ENCODE measurements around the gene MINDY3.

MINDY3 gene

DNA sequence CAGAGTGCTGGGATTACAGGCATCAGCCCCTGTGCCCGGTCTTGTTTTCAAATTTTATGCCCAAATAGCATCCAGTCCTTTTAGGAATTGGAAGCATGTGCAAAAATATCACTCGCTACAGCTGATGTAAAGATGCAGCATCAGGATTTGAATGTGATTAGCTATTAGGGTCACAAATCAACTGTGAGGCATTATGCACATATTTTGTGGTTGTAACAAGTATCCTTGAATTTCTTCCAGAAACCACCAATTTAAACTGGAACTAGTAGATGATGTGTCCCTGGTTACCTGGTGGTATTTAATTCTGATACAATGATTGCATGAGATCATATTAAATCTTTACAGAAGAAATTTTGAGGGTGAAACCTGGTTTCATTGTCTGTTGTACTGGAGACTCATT is 99.6 kb downstream of the MINDY3 start:
- TF ChIP-seq FOXP2 (optimal IDR thresholded peaks at IDR 0.05; ENCODE audit: borderline replicate concordance, extremely low read depth, extremely low read length, insufficient read depth) = no peak
- no peak for TF ChIP-seq POLR2AphosphoS5 (IDR thresholded peaks at IDR 0.05; ENCODE audit: low read depth, low read length)

DNA sequence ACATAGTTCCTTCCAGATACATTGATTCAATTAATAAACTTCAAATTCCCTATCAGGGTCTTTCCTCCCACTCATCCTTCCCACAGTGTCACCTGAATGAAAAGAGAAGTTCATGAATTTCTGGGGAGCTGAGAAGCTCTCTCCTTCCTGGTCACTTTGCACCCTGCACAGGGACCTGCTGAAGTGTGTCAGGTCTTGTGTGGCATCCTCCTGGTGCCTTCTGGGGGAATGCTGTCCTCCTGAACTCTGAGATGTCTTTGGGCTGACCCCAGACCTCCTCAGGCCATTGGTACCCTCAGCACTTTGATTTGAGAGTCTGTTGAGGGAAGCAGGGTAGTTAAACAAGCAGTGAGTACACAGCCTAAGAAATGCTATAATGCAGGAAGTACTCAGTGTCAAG is 101.0 kb downstream of the MINDY3 start:
- no peak for TF ChIP-seq POLR2AphosphoS5 (IDR thresholded peaks at IDR 0.05; ENCODE audit: low read depth, low read length)
- TF ChIP-seq FOXP2 (optimal IDR thresholded peaks at IDR 0.05; ENCODE audit: borderline replicate concordance, extremely low read depth, extremely low read length, insufficient read depth) = no peak
- TF ChIP-seq TAF1 (IDR thresholded peaks at IDR 0.05; ENCODE audit: borderline replicate concordance, insufficient read depth, low read length) = no peak
- TF ChIP-seq SIN3A (IDR thresholded peaks at IDR 0.05; ENCODE audit: borderline replicate concordance, insufficient read depth, low read length) = no peak
- TF ChIP-seq, protein P1, sequence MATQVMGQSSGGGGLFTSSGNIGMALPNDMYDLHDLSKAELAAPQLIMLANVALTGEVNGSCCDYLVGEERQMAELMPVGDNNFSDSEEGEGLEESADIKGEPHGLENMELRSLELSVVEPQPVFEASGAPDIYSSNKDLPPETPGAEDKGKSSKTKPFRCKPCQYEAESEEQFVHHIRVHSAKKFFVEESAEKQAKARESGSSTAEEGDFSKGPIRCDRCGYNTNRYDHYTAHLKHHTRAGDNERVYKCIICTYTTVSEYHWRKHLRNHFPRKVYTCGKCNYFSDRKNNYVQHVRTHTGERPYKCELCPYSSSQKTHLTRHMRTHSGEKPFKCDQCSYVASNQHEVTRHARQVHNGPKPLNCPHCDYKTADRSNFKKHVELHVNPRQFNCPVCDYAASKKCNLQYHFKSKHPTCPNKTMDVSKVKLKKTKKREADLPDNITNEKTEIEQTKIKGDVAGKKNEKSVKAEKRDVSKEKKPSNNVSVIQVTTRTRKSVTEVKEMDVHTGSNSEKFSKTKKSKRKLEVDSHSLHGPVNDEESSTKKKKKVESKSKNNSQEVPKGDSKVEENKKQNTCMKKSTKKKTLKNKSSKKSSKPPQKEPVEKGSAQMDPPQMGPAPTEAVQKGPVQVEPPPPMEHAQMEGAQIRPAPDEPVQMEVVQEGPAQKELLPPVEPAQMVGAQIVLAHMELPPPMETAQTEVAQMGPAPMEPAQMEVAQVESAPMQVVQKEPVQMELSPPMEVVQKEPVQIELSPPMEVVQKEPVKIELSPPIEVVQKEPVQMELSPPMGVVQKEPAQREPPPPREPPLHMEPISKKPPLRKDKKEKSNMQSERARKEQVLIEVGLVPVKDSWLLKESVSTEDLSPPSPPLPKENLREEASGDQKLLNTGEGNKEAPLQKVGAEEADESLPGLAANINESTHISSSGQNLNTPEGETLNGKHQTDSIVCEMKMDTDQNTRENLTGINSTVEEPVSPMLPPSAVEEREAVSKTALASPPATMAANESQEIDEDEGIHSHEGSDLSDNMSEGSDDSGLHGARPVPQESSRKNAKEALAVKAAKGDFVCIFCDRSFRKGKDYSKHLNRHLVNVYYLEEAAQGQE (IDR thresholded peaks at IDR 0.05; ENCODE audit: insufficient read depth in 1 of 2, low read depth in 2 of 2, low read length in 2 of 2) = no peak

DNA sequence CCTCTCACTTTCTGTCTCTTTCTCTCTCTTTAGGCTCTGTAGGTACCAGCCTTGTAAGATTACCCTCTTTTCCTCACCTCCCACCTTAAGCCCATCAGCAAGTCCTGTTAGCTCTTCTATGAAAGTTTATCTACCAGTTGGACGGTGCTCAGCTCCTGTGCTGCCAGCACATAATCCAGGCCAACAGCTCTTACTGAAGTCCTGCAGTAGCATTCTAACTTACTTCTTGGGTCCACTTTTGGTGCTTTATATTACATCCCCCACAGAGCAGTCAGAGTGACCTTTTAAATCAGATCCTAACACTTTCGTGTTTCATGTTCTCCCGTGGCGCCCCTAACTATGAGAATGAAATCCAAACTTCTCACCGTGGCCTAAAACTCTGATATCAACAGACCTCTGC is 101.7 kb downstream of the MINDY3 start:
- TF ChIP-seq FOXP2 (optimal IDR thresholded peaks at IDR 0.05; ENCODE audit: borderline replicate concordance, extremely low read depth, extremely low read length, insufficient read depth) (no peak), SIN3A (IDR thresholded peaks at IDR 0.05; ENCODE audit: borderline replicate concordance, insufficient read depth, low read length) (no peak), POLR2AphosphoS5 (IDR thresholded peaks at IDR 0.05; ENCODE audit: low read depth, low read length) (no peak), TAF1 (IDR thresholded peaks at IDR 0.05; ENCODE audit: borderline replicate concordance, insufficient read depth, low read length) (no peak)
- TF ChIP-seq, protein P1 (IDR thresholded peaks at IDR 0.05; ENCODE audit: insufficient read depth in 1 of 2, low read depth in 2 of 2, low read length in 2 of 2) = no peak

DNA sequence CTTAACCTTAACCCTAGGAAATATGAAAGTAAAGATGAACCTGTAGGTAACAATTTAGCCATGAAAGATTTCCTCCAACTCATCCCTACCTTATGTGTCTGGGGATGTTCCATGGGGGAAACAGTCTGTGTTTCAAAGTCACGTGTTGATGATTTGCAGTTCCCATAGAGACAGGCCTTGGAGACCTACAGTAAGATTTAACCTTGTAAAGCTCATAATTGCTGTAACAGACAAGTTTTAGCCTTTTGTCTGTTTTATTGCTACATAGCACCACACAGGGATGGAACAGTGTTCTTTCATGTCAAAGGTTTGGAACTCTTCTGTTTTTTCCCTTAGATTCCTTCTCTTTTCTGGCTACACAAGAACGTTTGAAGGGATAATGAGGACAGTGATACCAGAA is 105.4 kb downstream of the MINDY3 start:
- TF ChIP-seq TAF1 (IDR thresholded peaks at IDR 0.05; ENCODE audit: borderline replicate concordance, insufficient read depth, low read length) (no peak), POLR2AphosphoS5 (IDR thresholded peaks at IDR 0.05; ENCODE audit: low read depth, low read length) (no peak), SIN3A (IDR thresholded peaks at IDR 0.05; ENCODE audit: borderline replicate concordance, insufficient read depth, low read length) (no peak), FOXP2 (optimal IDR thresholded peaks at IDR 0.05; ENCODE audit: borderline replicate concordance, extremely low read depth, extremely low read length, insufficient read depth) (no peak)
- TF ChIP-seq, protein P1 (IDR thresholded peaks at IDR 0.05; ENCODE audit: insufficient read depth in 1 of 2, low read depth in 2 of 2, low read length in 2 of 2) = no peak

DNA sequence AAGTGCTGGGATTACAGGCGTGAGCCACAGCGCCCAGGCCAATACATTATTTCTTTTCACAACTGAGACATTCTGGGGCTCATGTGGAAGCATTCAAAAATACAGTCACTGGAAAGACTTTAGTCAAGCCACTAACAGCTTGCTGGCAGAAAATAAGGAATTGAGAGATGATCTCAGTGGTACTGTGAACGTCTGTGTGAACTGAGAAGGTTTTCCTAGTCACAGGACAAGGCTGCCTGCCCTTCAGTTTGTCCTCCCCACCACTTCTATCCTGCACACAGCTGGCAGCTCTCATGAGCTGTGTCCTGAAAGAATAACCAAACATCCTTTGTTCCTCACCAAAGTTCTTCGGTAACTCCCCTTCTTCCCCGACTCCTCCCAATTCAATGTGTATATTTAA is 109.3 kb downstream of the MINDY3 start:
- no peak for TF ChIP-seq TAF1 (IDR thresholded peaks at IDR 0.05; ENCODE audit: borderline replicate concordance, insufficient read depth, low read length)
- TF ChIP-seq, protein P1 (IDR thresholded peaks at IDR 0.05; ENCODE audit: insufficient read depth in 1 of 2, low read depth in 2 of 2, low read length in 2 of 2) = no peak
- TF ChIP-seq SIN3A (IDR thresholded peaks at IDR 0.05; ENCODE audit: borderline replicate concordance, insufficient read depth, low read length) = no peak
- TF ChIP-seq FOXP2 (optimal IDR thresholded peaks at IDR 0.05; ENCODE audit: borderline replicate concordance, extremely low read depth, extremely low read length, insufficient read depth) = no peak
- no peak for TF ChIP-seq POLR2AphosphoS5 (IDR thresholded peaks at IDR 0.05; ENCODE audit: low read depth, low read length)

All from PFSK-1 (cell line).